GM12878 (cell line): Measurements from ENCODE around the gene PDIK1L. TPM values are rescaled to one million over a fixed set of nuclear protein-coding genes. Genes with fewer than 3 reads are reported as not detected.
A peak's percentile ranks its signal among the peaks of the same experiment; 100 is the strongest.

Experiments used
- ATAC-seq: fragments of 200-7000 bp; cut with Tn5 transposase; 3 replicates; pipeline ENCODE4 v1.9.1; 2020; ENCODE audit warnings: mild to moderate bottlenecking, moderate library complexity
- BruUV-seq: library from RNA; stranded (reverse); fragments of 400-500 nt; replicated peaks from 2 replicates; lab custom pipeline; 2021; lab: Mats Ljungman, UMichigan
- CTCF ChIA-PET: fragments of 300-600 bp; sonication (Branson Sonifier 250); formaldehyde crosslinking; extraction: SDS; loops from one replicate; lab custom pipeline; 2021; ENCODE audit warnings: inconsistent platforms; lab: Yijun Ruan, JAX
- POLR2A ChIA-PET: fragments of 350-600 bp; formaldehyde crosslinking; extraction: SDS; loops from one replicate; lab custom pipeline; 2021; ENCODE audit warnings: inconsistent platforms; lab: Charles Lee
- RAD21 ChIA-PET: fragments of 300-600 bp; sonication (Branson Sonifier 250); formaldehyde crosslinking; loops from one replicate; lab custom pipeline; 2023; ENCODE audit warnings: antibody characterized with exemption; ENCODE audit not compliant: unreplicated experiment; lab: Charles Lee
- SMC1A ChIA-PET: fragments of 300-600 bp; sonication (Branson Sonifier 250); formaldehyde crosslinking; loops from one replicate; lab custom pipeline; 2023; ENCODE audit not compliant: unreplicated experiment, uncharacterized antibody; lab: Charles Lee
- DNase-seq: peaks from one replicate; pipeline ENCODE4 v3.0.0-alpha.2; 2011; ENCODE audit warnings: low read depth, low spot score
- FAIRE-seq: peaks from 3 replicates; lab custom pipeline; 2011; peaks lifted over from hg19 to GRCh38; lab: Jason Lieb, UNC
- H2AFZ ChIP-seq: 2 replicates; pipeline ENCODE4 v1.6.0; 2011; ENCODE audit warnings: low read depth, low read length, control low read depth; ENCODE audit not compliant: control insufficient read depth
- H3K27ac ChIP-seq: 2 replicates; pipeline ENCODE4 v1.5.1; 2011; ENCODE audit warnings: control low read depth; ENCODE audit not compliant: control insufficient read depth, insufficient read depth
- H3K27me3 ChIP-seq, 2 experiments: replicated peaks in 1 of 2; 2 replicates each; pipeline versions ENCODE4 v1.6.0 to v1.6.1; 2011; ENCODE audit warnings: low read length in 1 of 2; ENCODE audit not compliant: control insufficient read depth in 2 of 2, insufficient read depth in 2 of 2
- H3K36me3 ChIP-seq, 2 experiments: 2 replicates each; pipeline ENCODE4 v1.5.1; 2011; ENCODE audit warnings: low read length in 1 of 2; ENCODE audit not compliant: control insufficient read depth in 2 of 2, insufficient read depth in 2 of 2
- H3K4me1 ChIP-seq: 2 replicates; pipeline ENCODE4 v1.6.1; 2011; ENCODE audit warnings: mild to moderate bottlenecking, low read length, moderate library complexity, mixed read lengths; ENCODE audit not compliant: control insufficient read depth, insufficient read depth
- H3K4me2 ChIP-seq: 2 replicates; pipeline ENCODE4 v1.6.0; 2011; ENCODE audit warnings: control low read depth; ENCODE audit not compliant: control insufficient read depth, insufficient read depth
- H3K4me3 ChIP-seq: fragments of 200-600 bp; sonication (generic); 2 replicates; pipeline ENCODE4 v1.5.1; 2016
- H3K79me2 ChIP-seq: 2 replicates; pipeline ENCODE4 v1.6.0; 2011; ENCODE audit warnings: low read length; ENCODE audit not compliant: control insufficient read depth, insufficient read depth
- H3K9ac ChIP-seq: 2 replicates; pipeline ENCODE4 v1.8.0; 2011; ENCODE audit warnings: low read length, control low read depth, mixed read lengths; ENCODE audit not compliant: control insufficient read depth, insufficient read depth
- H3K9me3 ChIP-seq: replicated peaks from 3 replicates; pipeline ENCODE4 v1.5.1; 2011; ENCODE audit warnings: mild to moderate bottlenecking, low read length; ENCODE audit not compliant: control insufficient read depth, insufficient read depth
- H4K20me1 ChIP-seq: 2 replicates; pipeline ENCODE4 v1.6.0; 2011; ENCODE audit not compliant: control insufficient read depth, insufficient read depth
- ATF7 ChIP-seq: fragments of 450-650 bp; IDR thresholded peaks from 2 replicates; pipeline ENCODE4 v1.6.1; 2016; ENCODE audit warnings: low read depth, mild to moderate bottlenecking
- BHLHE40 ChIP-seq, 2 experiments: fragments of 450-650 bp in 1 of 2; IDR thresholded peaks; 2 replicates each; pipeline ENCODE4 v1.6.1; 2011 to 2017; ENCODE audit warnings: low read depth in 2 of 2, borderline replicate concordance in 1 of 2, improper control_type of control experiment in 1 of 2, low read length in 1 of 2, mild to moderate bottlenecking in 1 of 2
- FOXK2 ChIP-seq: fragments of 450-650 bp; IDR thresholded peaks from 2 replicates; pipeline ENCODE4 v1.6.1; 2017; ENCODE audit warnings: mild to moderate bottlenecking, moderate library complexity
- IKZF2 ChIP-seq, 2 experiments: fragments of 450-650 bp; IDR thresholded peaks; 2 replicates each; pipeline ENCODE4 v1.6.1; 2017; ENCODE audit warnings: mild to moderate bottlenecking in 2 of 2, moderate library complexity in 2 of 2
- NBN ChIP-seq: fragments of 450-650 bp; IDR thresholded peaks from 2 replicates; pipeline ENCODE4 v1.6.1; 2016
- NFYA ChIP-seq: IDR thresholded peaks from 2 replicates; pipeline ENCODE4 v1.6.1; 2011; ENCODE audit warnings: low read depth, mild to moderate bottlenecking, low read length, improper control_type of control experiment, borderline replicate concordance
- NR2C1 ChIP-seq: fragments of 450-650 bp; IDR thresholded peaks from 2 replicates; pipeline ENCODE4 v1.6.1; 2017; ENCODE audit warnings: antibody characterized with exemption, mild to moderate bottlenecking, moderate library complexity
- RELA ChIP-seq: fragments of 450-650 bp; IDR thresholded peaks from 2 replicates; pipeline ENCODE4 v1.8.0; 2014; ENCODE audit warnings: borderline replicate concordance; ENCODE audit not compliant: partially characterized antibody
- RUNX3 ChIP-seq: IDR thresholded peaks from 2 replicates; pipeline ENCODE4 v1.6.1; 2012; ENCODE audit warnings: low read length, inconsistent platforms
- SUPT20H ChIP-seq: IDR thresholded peaks from 2 replicates; pipeline ENCODE4 v1.6.1; 2011; ENCODE audit warnings: low read depth, mild to moderate bottlenecking, low read length, moderate library complexity, borderline replicate concordance; ENCODE audit not compliant: control insufficient read depth
- TARDBP ChIP-seq: IDR thresholded peaks from 2 replicates; pipeline ENCODE4 v1.6.1; 2016; ENCODE audit warnings: borderline replicate concordance
- TCF12 ChIP-seq: IDR thresholded peaks from 2 replicates; pipeline ENCODE4 v1.6.1; 2011; ENCODE audit warnings: low read depth, mild to moderate bottlenecking, low read length
- WGBS: methylation state at CpG from one replicate; pipeline ENCODE4 v1.1.6; 2016; ENCODE audit warnings: low lambda C conversion rate; ENCODE audit not compliant: insufficient replicate concordance, insufficient coverage; ENCODE audit errors: missing lambda C conversion rate; 5-methylcytosine and 5-hydroxymethylcytosine counted together
- in situ Hi-C: fragments of 300-500 bp; cut with MboI; formaldehyde crosslinking; loops from 9 replicates; pipeline ENCODE4 v1.14.3; 2018; ENCODE audit warnings: mixed read lengths
- intact Hi-C: fragments of 100-400 bp; cut with micrococcal nuclease; formaldehyde crosslinking; loops from one replicate; pipeline ENCODE4 v1.14.2; 2022; ENCODE audit not compliant: unreplicated experiment
- polyA plus RNA-seq, 11 experiments: library from polyadenylated mRNA; depleted of rRNA in 4 of 11; unstranded in 6 of 11; stranded (reverse) in 5 of 11; fragments of >200 nt; fragmentation: Nextera tagmentation in 4 of 11; fragmentation: Illumina TruSeq in 1 of 11; extraction: Ambion mirVana in 4 of 11; extraction: Trizol in 1 of 11; gene quantifications; 1 replicate in 1 of 11; 2 replicates in 10 of 11; pipeline versions ENCODE4 v1.2.1 to v1.2.3, GENCODE V29; 2011 to 2016; ENCODE audit warnings: inconsistent platforms in 2 of 11, missing spikeins in 2 of 11, low read depth in 1 of 11
- total RNA-seq, 4 experiments: library from RNA; depleted of rRNA in 3 of 4; stranded (reverse); fragments of >200 nt in 3 of 4; fragmentation: Illumina TruSeq in 1 of 4; extraction: Trizol in 1 of 4; gene quantifications; 2 replicates each; pipeline versions ENCODE4 v1.2.1 to v1.2.3, GENCODE V29; 2013 to 2021
- TF ChIP-seq, protein P1 (sequence below): fragments of 450-650 bp; IDR thresholded peaks from 2 replicates; pipeline ENCODE4 v1.6.1; 2016; ENCODE audit warnings: mild to moderate bottlenecking
- TF ChIP-seq, protein P2 (sequence below): fragments of 150-350 bp; IDR thresholded peaks from 2 replicates; pipeline ENCODE4 v1.6.1; 2016; ENCODE audit warnings: low read depth, low read length
- TF ChIP-seq, protein P3 (sequence below): fragments of 450-650 bp; IDR thresholded peaks from 2 replicates; pipeline ENCODE4 v1.6.1; 2017; ENCODE audit warnings: borderline replicate concordance

PDIK1L gene
- total and polyA plus RNA-seq, 10 of the 15 experiments (the other 5 are each of a cell fraction or from before 2014, with no cell fraction given), result 4.0 to 15.9 (median 10.5) TPM

DNA sequence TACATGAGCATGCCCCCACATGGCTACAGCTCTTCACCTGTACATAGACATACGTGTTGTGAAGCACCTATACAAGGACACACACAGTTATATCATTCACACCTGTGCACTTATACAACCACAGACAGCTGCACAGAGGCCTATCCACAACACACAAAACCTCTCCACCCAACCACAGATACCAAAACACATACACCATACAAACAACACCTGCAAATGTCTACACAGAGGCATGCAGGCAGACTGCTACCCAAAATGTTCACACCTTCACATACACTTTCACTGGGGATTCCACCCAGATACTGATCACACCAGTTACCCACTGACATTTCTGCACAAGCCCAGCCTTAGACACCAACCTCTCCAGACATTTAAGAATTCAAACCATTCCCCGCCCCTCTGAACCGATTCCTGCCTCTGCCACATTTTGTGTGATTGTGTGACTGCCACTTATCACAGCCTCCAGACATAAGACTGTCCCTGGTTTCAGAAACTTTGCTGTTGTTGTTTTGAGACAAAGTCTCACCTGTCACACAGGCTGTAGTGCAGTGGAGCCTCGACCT lies 55.2 kb downstream of the PDIK1L start:
- Histone ChIP-seq H3K36me3 (no peaks in the 10 kb centered on the region; a peak in 1 of 4 replicates), H3K4me3 (no peak overlapping the region), H3K9ac (no peak overlapping the region), H3K27me3 (peaks cover 3 to 9% of the 10 kb centered on the region in 2 experiments; a peak in 3 of 4 replicates), H3K9me3 (no peaks in the 10 kb centered on the region; the same call in 2 of the 3 replicates), H3K79me2 (peaks cover 12% of the 10 kb centered on the region), H3K4me2 (no peak overlapping the region), H2AFZ (no peak overlapping the region), H3K4me1 (peaks cover 12% of the 10 kb centered on the region), H4K20me1 (no peaks in the 10 kb centered on the region), H3K27ac (no peak overlapping the region)
- TF ChIP-seq RUNX3, result 0 out of 2 replicates have a peak, but pooled peaks have one; percentile 13
- TF ChIP-seq TCF12, result 0 out of 2 replicates have a peak, but pooled peaks have one; percentile 39
- no peak for TF ChIP-seq TARDBP
- no peak for TF ChIP-seq SUPT20H
- peak; percentile 46; the same call in 1 of the 2 replicates for TF ChIP-seq ATF7
- TF ChIP-seq, protein P1, sequence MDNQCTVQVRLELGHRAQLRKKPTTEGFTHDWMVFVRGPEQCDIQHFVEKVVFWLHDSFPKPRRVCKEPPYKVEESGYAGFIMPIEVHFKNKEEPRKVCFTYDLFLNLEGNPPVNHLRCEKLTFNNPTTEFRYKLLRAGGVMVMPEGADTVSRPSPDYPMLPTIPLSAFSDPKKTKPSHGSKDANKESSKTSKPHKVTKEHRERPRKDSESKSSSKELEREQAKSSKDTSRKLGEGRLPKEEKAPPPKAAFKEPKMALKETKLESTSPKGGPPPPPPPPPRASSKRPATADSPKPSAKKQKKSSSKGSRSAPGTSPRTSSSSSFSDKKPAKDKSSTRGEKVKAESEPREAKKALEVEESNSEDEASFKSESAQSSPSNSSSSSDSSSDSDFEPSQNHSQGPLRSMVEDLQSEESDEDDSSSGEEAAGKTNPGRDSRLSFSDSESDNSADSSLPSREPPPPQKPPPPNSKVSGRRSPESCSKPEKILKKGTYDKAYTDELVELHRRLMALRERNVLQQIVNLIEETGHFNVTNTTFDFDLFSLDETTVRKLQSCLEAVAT, result peak; percentile 46; the same call in 1 of the 2 replicates
- peak; percentile 51; the same call in 1 of the 2 replicates for TF ChIP-seq NBN
- TF ChIP-seq BHLHE40 (IDR thresholded peaks at IDR 0.05; ENCODE audit: borderline replicate concordance in 1 of 2, low read depth in 2 of 2, low read length in 1 of 2), result peak in 1 of 2 experiments; percentile 31; a peak in 1 of 4 replicates
- TF ChIP-seq IKZF2 (IDR thresholded peaks at IDR 0.05), result peak; percentile 18 to 33; a peak in 2 of 4 replicates
- no peak for TF ChIP-seq NFYA
- TF ChIP-seq RELA, result no peak
- TF ChIP-seq, protein P2, sequence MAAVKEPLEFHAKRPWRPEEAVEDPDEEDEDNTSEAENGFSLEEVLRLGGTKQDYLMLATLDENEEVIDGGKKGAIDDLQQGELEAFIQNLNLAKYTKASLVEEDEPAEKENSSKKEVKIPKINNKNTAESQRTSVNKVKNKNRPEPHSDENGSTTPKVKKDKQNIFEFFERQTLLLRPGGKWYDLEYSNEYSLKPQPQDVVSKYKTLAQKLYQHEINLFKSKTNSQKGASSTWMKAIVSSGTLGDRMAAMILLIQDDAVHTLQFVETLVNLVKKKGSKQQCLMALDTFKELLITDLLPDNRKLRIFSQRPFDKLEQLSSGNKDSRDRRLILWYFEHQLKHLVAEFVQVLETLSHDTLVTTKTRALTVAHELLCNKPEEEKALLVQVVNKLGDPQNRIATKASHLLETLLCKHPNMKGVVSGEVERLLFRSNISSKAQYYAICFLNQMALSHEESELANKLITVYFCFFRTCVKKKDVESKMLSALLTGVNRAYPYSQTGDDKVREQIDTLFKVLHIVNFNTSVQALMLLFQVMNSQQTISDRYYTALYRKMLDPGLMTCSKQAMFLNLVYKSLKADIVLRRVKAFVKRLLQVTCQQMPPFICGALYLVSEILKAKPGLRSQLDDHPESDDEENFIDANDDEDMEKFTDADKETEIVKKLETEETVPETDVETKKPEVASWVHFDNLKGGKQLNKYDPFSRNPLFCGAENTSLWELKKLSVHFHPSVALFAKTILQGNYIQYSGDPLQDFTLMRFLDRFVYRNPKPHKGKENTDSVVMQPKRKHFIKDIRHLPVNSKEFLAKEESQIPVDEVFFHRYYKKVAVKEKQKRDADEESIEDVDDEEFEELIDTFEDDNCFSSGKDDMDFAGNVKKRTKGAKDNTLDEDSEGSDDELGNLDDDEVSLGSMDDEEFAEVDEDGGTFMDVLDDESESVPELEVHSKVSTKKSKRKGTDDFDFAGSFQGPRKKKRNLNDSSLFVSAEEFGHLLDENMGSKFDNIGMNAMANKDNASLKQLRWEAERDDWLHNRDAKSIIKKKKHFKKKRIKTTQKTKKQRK, result no peak
- TF ChIP-seq NR2C1, result no peak
- TF ChIP-seq, protein P3, sequence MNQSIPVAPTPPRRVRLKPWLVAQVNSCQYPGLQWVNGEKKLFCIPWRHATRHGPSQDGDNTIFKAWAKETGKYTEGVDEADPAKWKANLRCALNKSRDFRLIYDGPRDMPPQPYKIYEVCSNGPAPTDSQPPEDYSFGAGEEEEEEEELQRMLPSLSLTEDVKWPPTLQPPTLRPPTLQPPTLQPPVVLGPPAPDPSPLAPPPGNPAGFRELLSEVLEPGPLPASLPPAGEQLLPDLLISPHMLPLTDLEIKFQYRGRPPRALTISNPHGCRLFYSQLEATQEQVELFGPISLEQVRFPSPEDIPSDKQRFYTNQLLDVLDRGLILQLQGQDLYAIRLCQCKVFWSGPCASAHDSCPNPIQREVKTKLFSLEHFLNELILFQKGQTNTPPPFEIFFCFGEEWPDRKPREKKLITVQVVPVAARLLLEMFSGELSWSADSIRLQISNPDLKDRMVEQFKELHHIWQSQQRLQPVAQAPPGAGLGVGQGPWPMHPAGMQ, result peak; percentile 63; the same call in 1 of the 2 replicates
- 0 out of 2 replicates have a peak, but pooled peaks have one; percentile 12 for TF ChIP-seq FOXK2
- DNase-seq (no peak), ATAC-seq (no peak), FAIRE-seq (no peak)
- ChIA-PET CTCF (interaction anchor here (1.0 to 5.8 kb wide), 2 partner anchors 69 to 111 kb away, joined by 3 to 110 read pairs; partner anchors contain the start of gene CEP85), SMC1A (no interaction called here), POLR2A (interaction anchor here (0.6 kb wide), 1 partner anchor 28 kb away, joined by 3 read pairs; no protein-coding TSS in a partner anchor), RAD21 (no interaction called here)
- intact Hi-C loops, result loop anchor here (5.0 to 10.0 kb wide), 2 partner anchors 156 to 228 kb away; no protein-coding TSS in a partner anchor
- in situ Hi-C loops, result no loop called here
- 46% methylated on average over 4 of the region's 4 CpGs for WGBS
- no TSS peak for BruUV-seq
